ENCODE measurements around the gene DCP1B. TPM values are rescaled to one million over a fixed set of nuclear protein-coding genes. Genes with fewer than 3 reads are reported as not detected.
A peak's percentile ranks its signal among the peaks of the same experiment; 100 is the strongest.

DCP1B gene
- total RNA-seq, 2 experiments from 2014 or later = 13.1 to 13.4 TPM

- no peak overlapping the region for H3K4me3 Mint-ChIP-seq
- peaks cover 11% of the 10 kb centered on the region for H3K4me1 Mint-ChIP-seq (ENCODE audit: low read depth)
- no peaks in the 10 kb centered on the region for H3K36me3 Mint-ChIP-seq
- DNase-seq = no peak
- peaks cover 1% of the 10 kb centered on the region for H3K9me3 Mint-ChIP-seq
- H3K27ac Mint-ChIP-seq = no peak overlapping the region
- intact Hi-C loops (cut with micrococcal nuclease) = no loop called here
- peaks cover 7% of the 10 kb centered on the region for H3K27me3 Mint-ChIP-seq
- ChIA-PET POLR2A (no interaction called here), CTCF (no interaction called here)
Measured at GRCh38 chr12:1912580-1913376, 91.5 kb downstream of the DCP1B start.

DNA sequence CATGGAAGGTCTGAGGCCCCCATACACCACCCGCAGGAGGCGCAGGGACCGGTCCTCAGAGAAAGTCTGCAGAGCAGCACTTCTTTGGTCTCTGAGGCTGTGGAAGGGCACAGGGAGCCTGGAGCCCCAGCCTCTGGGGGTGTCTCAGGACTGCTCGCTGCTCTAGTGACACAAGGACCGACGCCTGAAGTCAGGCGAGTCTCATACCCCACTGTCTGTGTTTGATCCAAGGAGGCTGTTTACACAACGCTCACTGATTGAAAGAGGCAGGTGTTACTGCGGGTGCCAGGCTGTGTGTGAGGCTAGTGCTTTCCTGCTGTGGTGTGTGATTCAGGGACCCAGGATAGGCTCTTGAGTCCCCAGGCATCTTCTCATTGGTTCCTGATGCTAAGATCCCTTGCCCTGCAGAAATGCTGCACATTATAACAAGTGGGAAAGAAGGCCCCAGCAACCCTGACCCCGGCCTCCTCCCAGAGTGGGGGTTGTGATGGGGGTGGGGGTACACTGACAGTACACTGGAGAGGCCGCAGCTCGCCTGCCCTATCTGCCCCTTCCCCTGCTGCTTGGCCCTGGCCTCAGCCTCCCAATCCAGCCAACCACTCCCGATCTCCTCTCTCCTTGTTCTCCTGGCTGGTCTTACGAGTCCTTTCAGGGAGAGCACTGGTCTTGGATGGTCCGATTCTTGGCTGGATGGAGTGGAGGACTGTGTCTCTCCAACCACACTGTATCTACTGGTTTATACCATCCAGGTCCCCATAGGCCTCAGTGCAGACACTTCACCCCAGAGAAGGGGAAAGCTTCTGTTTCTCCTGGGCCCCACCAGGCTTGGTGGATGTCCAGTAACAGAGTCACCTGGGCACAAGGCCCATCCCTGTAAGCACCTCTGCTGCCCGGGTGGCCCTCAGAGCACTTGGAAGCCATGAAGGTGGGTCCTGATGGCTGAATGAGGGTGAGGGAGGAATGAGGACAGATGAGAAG is 92.4 kb downstream of the DCP1B start:
- Mint-ChIP-seq H3K27me3 (peaks cover 11% of the 10 kb centered on the region), H3K4me3 (no peak overlapping the region), H3K36me3 (no peaks in the 10 kb centered on the region), H3K4me1 (ENCODE audit: low read depth) (peaks cover 14% of the 10 kb centered on the region), H3K27ac (no peak overlapping the region), H3K9me3 (peaks cover 9% of the 10 kb centered on the region)
- ChIA-PET POLR2A (no interaction called here), CTCF (no interaction called here)
- DNase-seq = no peak
- intact Hi-C loops (cut with micrococcal nuclease) = no loop called here

- Mint-ChIP-seq H3K4me1 (ENCODE audit: low read depth) (peaks cover 5% of the 10 kb centered on the region), H3K9me3 (peaks cover 22% of the 10 kb centered on the region), H3K27ac (no peak overlapping the region), H3K27me3 (peaks cover 11% of the 10 kb centered on the region), H3K4me3 (no peak overlapping the region), H3K36me3 (no peaks in the 10 kb centered on the region)
- intact Hi-C loops (cut with micrococcal nuclease) = no loop called here
- ChIA-PET CTCF (no interaction called here), POLR2A (no interaction called here)
- DNase-seq = no peak
Measured at GRCh38 chr12:1910468-1910867, 93.8 kb downstream of the DCP1B start.

- Mint-ChIP-seq H3K4me3 (no peak overlapping the region), H3K36me3 (no peaks in the 10 kb centered on the region), H3K9me3 (peaks cover 34% of the 10 kb centered on the region), H3K27ac (no peak overlapping the region), H3K4me1 (ENCODE audit: low read depth) (peaks cover 5% of the 10 kb centered on the region), H3K27me3 (peaks cover 8% of the 10 kb centered on the region)
- DNase-seq = no peak
- POLR2A ChIA-PET = no interaction called here
- CTCF ChIA-PET = no interaction called here
- intact Hi-C loops (cut with micrococcal nuclease) = no loop called here
Measured at GRCh38 chr12:1908758-1909157, 95.5 kb downstream of the DCP1B start.

DNA sequence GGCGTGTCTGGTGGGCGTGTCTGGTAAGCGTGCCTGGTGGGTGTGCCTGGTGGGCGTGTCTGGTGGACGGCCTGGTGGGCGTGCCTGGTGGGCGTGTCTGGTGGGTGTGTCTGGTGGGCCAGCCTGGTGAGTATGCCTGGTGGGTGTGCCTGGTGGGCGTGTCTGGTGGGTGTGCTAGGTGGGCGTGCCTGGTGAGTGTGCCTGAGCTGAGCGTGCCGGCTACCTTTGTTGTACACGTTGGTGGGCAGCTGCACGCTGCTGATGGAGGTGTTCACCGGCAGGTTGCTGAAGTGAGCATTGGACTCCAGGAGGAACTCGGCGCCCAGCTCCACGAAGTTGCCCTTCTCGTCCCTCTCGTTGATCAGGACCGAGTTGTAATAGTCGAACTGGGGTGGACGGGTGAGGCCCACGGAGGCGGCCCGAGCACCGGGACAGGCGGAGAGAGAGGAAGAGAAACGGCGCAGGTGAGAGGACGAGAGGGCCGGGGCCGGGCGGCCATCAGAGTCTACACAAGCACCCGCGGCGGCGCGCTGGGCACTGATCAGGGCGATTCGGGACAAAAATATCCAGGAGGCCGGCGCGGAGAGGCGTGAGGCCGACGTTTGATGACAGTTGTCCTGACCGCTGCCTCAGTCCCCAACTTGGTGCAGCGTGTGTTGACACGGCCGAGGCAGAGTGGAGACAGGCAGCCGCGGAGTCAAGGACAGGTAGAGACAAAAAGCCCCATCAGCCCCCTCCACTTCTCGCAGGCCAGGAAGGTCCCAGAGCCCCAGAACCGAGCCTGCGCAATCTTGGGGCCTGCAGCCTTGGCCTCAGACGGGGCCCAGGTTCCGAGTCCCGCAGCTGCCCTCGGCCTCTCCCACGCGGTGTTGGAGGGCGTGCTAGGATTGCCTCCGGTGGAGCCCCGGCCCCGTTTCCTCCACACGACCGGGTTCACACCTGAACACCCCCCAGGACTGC is 96.3 kb downstream of the DCP1B start:
- intact Hi-C loops (cut with micrococcal nuclease) = no loop called here
- no peak overlapping the region for H3K27ac Mint-ChIP-seq
- H3K4me1 Mint-ChIP-seq (ENCODE audit: low read depth) = peaks cover 5% of the 10 kb centered on the region
- H3K36me3 Mint-ChIP-seq = no peaks in the 10 kb centered on the region
- H3K9me3 Mint-ChIP-seq = peaks cover 42% of the 10 kb centered on the region
- ChIA-PET POLR2A (no interaction called here), CTCF (no interaction called here)
- peak overlapping the region; percentile 54 for H3K4me3 Mint-ChIP-seq
- DNase-seq = peak; percentile 37
- H3K27me3 Mint-ChIP-seq = peaks cover 8% of the 10 kb centered on the region

DNA sequence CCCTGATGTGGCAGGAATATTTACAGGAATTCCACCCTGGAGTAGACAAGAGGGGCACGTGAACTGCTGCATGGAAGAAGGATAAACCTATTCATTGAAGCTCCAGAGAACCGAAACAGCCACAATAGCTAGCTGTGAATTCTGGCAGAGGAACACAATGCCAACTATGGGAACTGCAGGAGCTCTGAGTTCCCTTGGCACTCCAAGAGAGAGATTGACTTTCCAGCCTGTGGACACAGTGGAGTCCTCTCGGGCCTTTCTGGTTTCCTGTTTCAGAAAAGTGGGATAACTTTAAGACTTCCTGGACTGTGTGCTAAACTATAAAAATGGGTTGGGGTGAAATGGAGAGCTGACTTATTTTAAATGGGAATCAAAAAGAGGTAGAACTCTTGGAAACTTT is 97.7 kb downstream of the DCP1B start:
- H3K4me1 Mint-ChIP-seq (ENCODE audit: low read depth) = peaks cover 5% of the 10 kb centered on the region
- H3K9me3 Mint-ChIP-seq = peaks cover 53% of the 10 kb centered on the region
- no peak overlapping the region for H3K27ac Mint-ChIP-seq
- H3K36me3 Mint-ChIP-seq = peaks cover 2% of the 10 kb centered on the region
- DNase-seq = no peak
- ChIA-PET POLR2A (no interaction called here), CTCF (no interaction called here)
- intact Hi-C loops (cut with micrococcal nuclease) = no loop called here
- no peak overlapping the region for H3K4me3 Mint-ChIP-seq
- H3K27me3 Mint-ChIP-seq = peaks cover 8% of the 10 kb centered on the region

GRCh38 chr12:1904875-1905274 is 99.4 kb downstream of the DCP1B start:
- no peak for DNase-seq
- H3K4me3 Mint-ChIP-seq = no peak overlapping the region
- intact Hi-C loops (cut with micrococcal nuclease) = no loop called here
- no peak overlapping the region for H3K27ac Mint-ChIP-seq
- H3K4me1 Mint-ChIP-seq (ENCODE audit: low read depth) = peaks cover 5% of the 10 kb centered on the region
- ChIA-PET CTCF (no interaction called here), POLR2A (no interaction called here)
- H3K27me3 Mint-ChIP-seq = peaks cover 8% of the 10 kb centered on the region
- peaks cover 3% of the 10 kb centered on the region for H3K36me3 Mint-ChIP-seq
- peaks cover 53% of the 10 kb centered on the region for H3K9me3 Mint-ChIP-seq

- no peaks in the 10 kb centered on the region for H3K4me1 Mint-ChIP-seq (ENCODE audit: low read depth)
- H3K9me3 Mint-ChIP-seq = peaks cover 11% of the 10 kb centered on the region
- ChIA-PET POLR2A (no interaction called here), CTCF (no interaction called here)
- intact Hi-C loops (cut with micrococcal nuclease) = no loop called here
- no peak overlapping the region for H3K27ac Mint-ChIP-seq
- H3K36me3 Mint-ChIP-seq = peaks cover 4% of the 10 kb centered on the region
- DNase-seq = no peak
- no peak overlapping the region for H3K4me3 Mint-ChIP-seq
- peaks cover 8% of the 10 kb centered on the region for H3K27me3 Mint-ChIP-seq
Measured at GRCh38 chr12:1896964-1897363, 107.3 kb downstream of the DCP1B start.

Other genes with a start within 250 kb of the DCP1B start
- not detected for gene LRTM2, start 183.9 kb downstream of the DCP1B start, total RNA-seq
- 10 to 100 TPM; 11.7 to 13.3 TPM for gene CACNA2D4, start 85.8 kb downstream of the DCP1B start, total RNA-seq
- gene CACNA1C, start 48.5 kb upstream of the DCP1B start, total RNA-seq = under 1 TPM; 0.07 to 0.12 TPM

Data from activated CD4-positive, alpha-beta memory T cell treated with anti-CD3 and anti-CD28 coated beads for 36 hours (primary cell).